Spleen (tissue), 11 donors: ENCODE results near the gene IL20. TPM values are rescaled to one million over a fixed set of nuclear protein-coding genes. Genes with fewer than 3 reads are reported as not detected.
"Not testable (repeated sequence)": the region's sequence is repeated elsewhere in the genome, so short reads cannot be mapped to it uniquely, and the experiment has no call there.

Experiments
- DNase-seq: peaks from one replicate; pipeline ENCODE4 v3.0.0-alpha.2; 2020
- H3K27ac ChIP-seq, 8 donors: fragments of 200-600 bp; sonication (generic) in 7 of 8; 1 replicate in 4 of 8; 2 replicates in 4 of 8; pipeline versions ENCODE4 v1.5.0 to v1.8.0; 2016 to 2021; ENCODE audit warnings: inconsistent platforms in 4 of 8, mild to moderate bottlenecking in 4 of 8, moderate library complexity in 1 of 8
- H3K27me3 ChIP-seq, 7 donors: fragments of 200-600 bp; sonication (generic) in 6 of 7; replicated peaks in 1 of 7; 1 replicate in 4 of 7; 2 replicates in 3 of 7; pipeline versions ENCODE4 v1.5.0 to v1.8.0; 2016 to 2021; ENCODE audit warnings: inconsistent platforms in 3 of 7, mild to moderate bottlenecking in 1 of 7
- H3K36me3 ChIP-seq, 6 donors: fragments of 200-600 bp; sonication (generic) in 5 of 6; 1 replicate in 4 of 6; 2 replicates in 2 of 6; pipeline versions ENCODE4 v1.5.0 to v1.8.0; 2016 to 2021; ENCODE audit warnings: inconsistent platforms in 2 of 6
- H3K4me1 ChIP-seq, 6 donors: fragments of 200-600 bp; sonication (generic) in 5 of 6; 1 replicate in 3 of 6; 2 replicates in 3 of 6; pipeline versions ENCODE4 v1.5.0 to v1.8.0; 2016 to 2021; ENCODE audit warnings: inconsistent platforms in 3 of 6
- H3K4me3 ChIP-seq, 8 donors: fragments of 200-600 bp; sonication (generic) in 7 of 8; 1 replicate in 4 of 8; 2 replicates in 4 of 8; pipeline versions ENCODE4 v1.5.0 to v1.8.0; 2016 to 2021; ENCODE audit warnings: inconsistent platforms in 4 of 8, mild to moderate bottlenecking in 4 of 8, moderate library complexity in 2 of 8
- H3K9me3 ChIP-seq, 8 donors: fragments of 200-600 bp; sonication (generic) in 7 of 8; 1 replicate in 4 of 8; 2 replicates in 4 of 8; pipeline versions ENCODE4 v1.5.0 to v1.8.0; 2016 to 2021; ENCODE audit warnings: inconsistent platforms in 4 of 8
- POLR2A ChIP-seq, 3 donors: fragments of 450-650 bp; IDR thresholded peaks; one replicate each; pipeline ENCODE4 v1.5.1; 2017; ENCODE audit warnings: antibody characterized with exemption in 3 of 3, mild to moderate bottlenecking in 1 of 3
- POLR2AphosphoS5 ChIP-seq, 3 donors: sonication (generic); formaldehyde crosslinking; IDR thresholded peaks; one replicate each; pipeline ENCODE4 v1.5.1; 2017; ENCODE audit warnings: antibody characterized with exemption in 3 of 3
- WGBS, 5 donors: extraction: QIAGEN DNeasy Blood & Tissue Kit in 3 of 5; methylation state at CpG; one replicate each; pipeline versions ENCODE4 v1.1.5 to v1.1.7; 2013 to 2018; 5-methylcytosine and 5-hydroxymethylcytosine counted together
- intact Hi-C: fragments of 100-400 bp; cut with DNase I; formaldehyde crosslinking; loops from one replicate; pipeline ENCODE4 v1.15.0; 2023; ENCODE audit warnings: low total_unique reads
- polyA plus RNA-seq, 3 donors: library from polyadenylated mRNA; stranded (reverse); fragments of 200-250 nt; gene quantifications; one replicate each; pipeline ENCODE4 v1.2.1, GENCODE V29; 2013
- total RNA-seq, 7 donors: library from RNA; depleted of rRNA in 3 of 7; stranded (reverse); fragments of >200 nt in 3 of 7; fragmentation: NEBNext Ultra II Directional in 4 of 7; extraction: Animal tissue kit (Norgen Biotek cat#: 25700) in 4 of 7; gene quantifications; one replicate each; pipeline versions ENCODE4 v1.1.0 to v1.2.1, GENCODE V29; 2016 to 2021
- TF ChIP-seq, protein P1 (sequence below), 11 experiments: fragments of 200-600 bp in 7 of 11; fragments of 450-650 bp in 4 of 11; sonication (generic) in 4 of 11; IDR thresholded peaks in 8 of 11; conservative IDR thresholded peaks in 3 of 11; 1 replicate in 7 of 11; 2 replicates in 4 of 11; pipeline versions ENCODE4 v1.4.0 to v1.8.0; 2016 to 2021; ENCODE audit warnings: antibody characterized with exemption in 11 of 11, inconsistent platforms in 4 of 11, mild to moderate bottlenecking in 1 of 11
- donor health status: healthy with polysubstance abuse.
- donor health status: DM: no; HTN: no; CAD: no; lungs with moderate emphysema.
- donor health status: DM: no; HTN: no; CAD: no.
- donor health status: Bipolar disorder and iron deficiency.
- donor health status: healthy.
- donor health status: DM: no; HTN: no; CAD: no.
- donor health status: DM: yes; HTN: yes; CAD: no.

Gene IL20
- total and polyA plus RNA-seq, 10 donors: not detected

DNA sequence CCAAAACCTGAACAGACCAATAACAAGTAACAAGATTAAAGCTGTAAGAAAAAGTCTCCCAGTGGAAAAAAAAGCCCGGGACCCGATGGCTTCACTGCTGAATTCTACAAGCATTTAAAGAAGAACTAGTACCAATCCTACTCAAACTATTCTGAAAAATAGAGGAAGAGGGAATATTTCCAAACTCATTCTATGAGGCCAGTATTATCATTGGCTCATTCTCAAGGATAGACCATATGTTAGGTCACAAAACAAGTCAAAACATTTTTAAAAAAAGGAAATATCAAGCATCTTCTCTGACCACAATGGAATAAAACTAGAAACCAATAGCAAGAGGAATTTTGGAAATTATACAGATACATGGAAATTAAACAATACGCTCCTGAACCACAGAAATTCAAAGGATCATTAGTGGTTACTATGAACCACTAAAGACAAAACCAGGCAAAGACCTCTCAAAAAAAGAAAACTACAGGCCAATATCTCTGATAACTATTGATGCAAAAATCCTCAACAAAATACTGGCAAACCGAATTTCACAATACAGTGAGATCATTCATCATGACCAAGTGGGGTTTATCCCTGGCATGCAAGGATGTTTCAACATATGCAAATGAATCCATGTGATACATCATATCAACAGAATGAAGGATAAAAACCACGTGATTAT, 13.9 kb upstream of the IL20 start:
- no peaks in the 10 kb centered on the region for H3K27me3 ChIP-seq
- 69 to 83% (median 75%) methylated on average over 5 of the region's 5 CpGs for WGBS, 5 donors
- no peak overlapping the region for H3K4me3 ChIP-seq
- TF ChIP-seq POLR2AphosphoS5 (IDR thresholded peaks at IDR 0.05) (no peak), POLR2A (IDR thresholded peaks at IDR 0.05) (no peak)
- TF ChIP-seq, protein P1, sequence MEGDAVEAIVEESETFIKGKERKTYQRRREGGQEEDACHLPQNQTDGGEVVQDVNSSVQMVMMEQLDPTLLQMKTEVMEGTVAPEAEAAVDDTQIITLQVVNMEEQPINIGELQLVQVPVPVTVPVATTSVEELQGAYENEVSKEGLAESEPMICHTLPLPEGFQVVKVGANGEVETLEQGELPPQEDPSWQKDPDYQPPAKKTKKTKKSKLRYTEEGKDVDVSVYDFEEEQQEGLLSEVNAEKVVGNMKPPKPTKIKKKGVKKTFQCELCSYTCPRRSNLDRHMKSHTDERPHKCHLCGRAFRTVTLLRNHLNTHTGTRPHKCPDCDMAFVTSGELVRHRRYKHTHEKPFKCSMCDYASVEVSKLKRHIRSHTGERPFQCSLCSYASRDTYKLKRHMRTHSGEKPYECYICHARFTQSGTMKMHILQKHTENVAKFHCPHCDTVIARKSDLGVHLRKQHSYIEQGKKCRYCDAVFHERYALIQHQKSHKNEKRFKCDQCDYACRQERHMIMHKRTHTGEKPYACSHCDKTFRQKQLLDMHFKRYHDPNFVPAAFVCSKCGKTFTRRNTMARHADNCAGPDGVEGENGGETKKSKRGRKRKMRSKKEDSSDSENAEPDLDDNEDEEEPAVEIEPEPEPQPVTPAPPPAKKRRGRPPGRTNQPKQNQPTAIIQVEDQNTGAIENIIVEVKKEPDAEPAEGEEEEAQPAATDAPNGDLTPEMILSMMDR (IDR thresholded peaks at IDR 0.05 in 8 of 11, conservative IDR thresholded peaks at IDR 0.05 in 3 of 11): no peak
- no peaks in the 10 kb centered on the region for H3K36me3 ChIP-seq
- peaks cover 0 to 11% (median 3%) of the 10 kb centered on the region in 8 donors for H3K9me3 ChIP-seq
- intact Hi-C loops: no loop called here
- H3K27ac ChIP-seq: no peak overlapping the region
- DNase-seq: no peak
- H3K4me1 ChIP-seq: no peaks in the 10 kb centered on the region

DNA sequence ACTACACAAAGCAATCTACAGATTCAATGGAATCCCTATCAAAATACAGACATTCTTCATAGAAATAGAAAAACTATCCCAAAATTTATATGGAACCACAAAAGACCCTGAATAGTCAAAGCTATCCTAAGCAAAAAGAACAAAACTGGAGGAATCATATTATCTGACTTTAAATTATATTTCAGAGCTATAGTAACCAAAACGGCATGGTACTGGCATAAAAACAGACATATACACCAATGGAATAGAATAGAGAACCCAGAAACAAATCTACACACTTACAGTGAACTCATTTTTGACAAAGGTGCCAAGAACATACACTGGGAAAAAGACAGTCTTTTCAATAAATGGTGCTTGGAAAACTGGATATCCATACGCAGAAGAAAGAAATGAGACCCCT, 12.8 kb upstream of the IL20 start:
- H3K27me3 ChIP-seq, intact Hi-C loops, H3K27ac ChIP-seq, DNase-seq, H3K4me1 ChIP-seq, H3K36me3 ChIP-seq, H3K4me3 ChIP-seq: not testable (repeated sequence)
- peaks cover 0 to 11% (median 3%) of the 10 kb centered on the region in 8 donors for H3K9me3 ChIP-seq
- 91 to 98% (median 93%) methylated on average over 2 of the region's 2 CpGs for WGBS, 5 donors

DNA sequence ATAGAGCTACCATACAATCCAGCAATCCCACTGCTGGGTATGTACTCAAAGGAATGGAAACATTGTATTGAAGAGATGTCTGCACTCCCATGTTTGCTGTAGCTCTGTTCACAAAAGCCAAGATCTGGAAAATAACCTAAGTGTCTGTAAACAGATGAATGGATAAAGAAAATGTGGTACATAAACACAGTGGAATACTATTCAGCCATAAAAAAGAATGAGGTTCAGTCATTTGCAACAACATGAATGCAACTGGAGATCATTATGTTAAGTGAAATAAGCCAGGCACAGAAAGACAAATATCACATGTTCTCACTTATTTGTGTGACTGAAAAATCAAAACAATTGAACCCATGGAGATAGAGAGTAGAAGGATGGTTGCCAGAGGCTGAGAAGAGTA, 11.7 kb upstream of the IL20 start:
- H3K4me1 ChIP-seq, intact Hi-C loops, H3K27ac ChIP-seq, H3K4me3 ChIP-seq, DNase-seq, H3K36me3 ChIP-seq, H3K27me3 ChIP-seq: not testable (repeated sequence)
- H3K9me3 ChIP-seq: peaks cover 0 to 11% (median 3%) of the 10 kb centered on the region in 8 donors

DNA sequence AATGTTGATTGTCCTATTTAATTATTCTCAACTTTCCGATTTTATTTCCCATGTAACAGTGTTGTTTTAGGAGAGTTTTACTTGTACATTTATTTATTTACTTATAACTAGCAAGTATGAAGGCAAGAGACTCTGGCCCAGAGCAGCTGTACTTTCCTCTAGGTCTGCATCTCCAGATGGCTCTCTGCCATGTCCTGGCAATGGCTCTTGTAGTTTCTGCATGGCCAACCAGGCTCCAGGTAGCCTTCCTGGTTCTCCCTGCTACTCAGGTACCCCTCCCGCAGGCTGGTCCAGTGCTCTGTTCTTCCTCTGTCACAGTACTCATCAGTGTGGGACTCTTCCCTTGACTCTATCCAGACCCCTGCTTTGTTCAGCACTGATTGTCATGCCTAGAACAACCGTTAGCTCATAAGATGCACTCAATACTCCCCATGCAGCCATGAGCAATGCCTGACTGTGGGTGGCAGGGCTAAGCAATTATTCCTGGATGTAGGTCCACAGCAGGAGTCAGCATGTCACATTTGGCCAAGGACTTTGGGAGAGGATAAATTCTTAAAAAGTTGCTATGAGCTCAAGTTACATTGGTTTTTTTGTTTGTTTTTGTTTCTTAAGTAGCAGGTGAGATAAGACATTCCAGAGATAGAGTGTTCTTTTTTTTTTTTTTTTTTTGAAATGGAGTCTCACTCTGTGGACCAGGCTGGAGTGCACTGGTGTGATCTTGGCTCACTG, 10.9 kb upstream of the IL20 start:
- H3K4me3 ChIP-seq: no peak overlapping the region
- TF ChIP-seq, protein P1 (IDR thresholded peaks at IDR 0.05 in 8 of 11, conservative IDR thresholded peaks at IDR 0.05 in 3 of 11): no peak
- TF ChIP-seq POLR2AphosphoS5 (IDR thresholded peaks at IDR 0.05) (no peak), POLR2A (IDR thresholded peaks at IDR 0.05) (no peak)
- no peaks in the 10 kb centered on the region for H3K36me3 ChIP-seq
- DNase-seq: no peak
- peaks cover 0 to 11% (median 3%) of the 10 kb centered on the region in 8 donors for H3K9me3 ChIP-seq
- WGBS, 5 donors: 85 to 88% (median 87%) methylated on average over 3 of the region's 3 CpGs
- H3K27me3 ChIP-seq: no peaks in the 10 kb centered on the region
- no peak overlapping the region for H3K27ac ChIP-seq
- peaks cover 0 to 8% (median 6%) of the 10 kb centered on the region in 6 donors for H3K4me1 ChIP-seq
- intact Hi-C loops: no loop called here

DNA sequence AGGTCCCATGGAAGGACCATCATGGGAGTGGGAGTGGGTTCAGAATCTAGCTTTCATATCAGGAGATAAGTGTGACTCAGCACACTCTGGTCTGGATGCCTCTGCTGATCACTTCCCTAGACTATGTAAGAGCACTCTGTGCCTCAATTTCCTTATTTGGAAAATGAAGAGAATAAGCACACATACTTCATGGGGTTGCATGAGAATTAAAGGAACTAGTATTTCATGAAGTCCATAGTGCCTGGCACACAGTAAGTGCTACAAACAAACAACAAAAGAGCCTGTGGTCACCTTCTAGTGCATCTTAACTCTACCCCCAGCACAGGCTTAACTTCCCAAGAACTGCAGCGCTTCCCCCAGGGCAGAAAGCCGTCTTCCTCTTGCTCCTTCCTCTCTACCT, 9.6 kb upstream of the IL20 start:
- no peak overlapping the region for H3K27ac ChIP-seq
- no peak for DNase-seq
- no peaks in the 10 kb centered on the region for H3K27me3 ChIP-seq
- peaks cover 0 to 11% (median 3%) of the 10 kb centered on the region in 8 donors for H3K9me3 ChIP-seq
- H3K4me1 ChIP-seq: peaks cover 0 to 8% (median 6%) of the 10 kb centered on the region in 6 donors
- no peak for TF ChIP-seq POLR2A (IDR thresholded peaks at IDR 0.05)
- no peak for TF ChIP-seq POLR2AphosphoS5 (IDR thresholded peaks at IDR 0.05)
- TF ChIP-seq, protein P1 (IDR thresholded peaks at IDR 0.05 in 8 of 11, conservative IDR thresholded peaks at IDR 0.05 in 3 of 11): no peak
- H3K36me3 ChIP-seq: no peaks in the 10 kb centered on the region
- WGBS, 5 donors: 79 to 97% (median 90%) methylated on average over 2 of the region's 2 CpGs
- no peak overlapping the region for H3K4me3 ChIP-seq
- intact Hi-C loops: no loop called here
